ENCODE data around the gene PDE4C. TPM values are rescaled to one million over a fixed set of nuclear protein-coding genes. Genes with fewer than 3 reads are reported as not detected.

Gene PDE4C
- polyA plus RNA-seq, 6 donors from 2014 or later: not detected

DNA sequence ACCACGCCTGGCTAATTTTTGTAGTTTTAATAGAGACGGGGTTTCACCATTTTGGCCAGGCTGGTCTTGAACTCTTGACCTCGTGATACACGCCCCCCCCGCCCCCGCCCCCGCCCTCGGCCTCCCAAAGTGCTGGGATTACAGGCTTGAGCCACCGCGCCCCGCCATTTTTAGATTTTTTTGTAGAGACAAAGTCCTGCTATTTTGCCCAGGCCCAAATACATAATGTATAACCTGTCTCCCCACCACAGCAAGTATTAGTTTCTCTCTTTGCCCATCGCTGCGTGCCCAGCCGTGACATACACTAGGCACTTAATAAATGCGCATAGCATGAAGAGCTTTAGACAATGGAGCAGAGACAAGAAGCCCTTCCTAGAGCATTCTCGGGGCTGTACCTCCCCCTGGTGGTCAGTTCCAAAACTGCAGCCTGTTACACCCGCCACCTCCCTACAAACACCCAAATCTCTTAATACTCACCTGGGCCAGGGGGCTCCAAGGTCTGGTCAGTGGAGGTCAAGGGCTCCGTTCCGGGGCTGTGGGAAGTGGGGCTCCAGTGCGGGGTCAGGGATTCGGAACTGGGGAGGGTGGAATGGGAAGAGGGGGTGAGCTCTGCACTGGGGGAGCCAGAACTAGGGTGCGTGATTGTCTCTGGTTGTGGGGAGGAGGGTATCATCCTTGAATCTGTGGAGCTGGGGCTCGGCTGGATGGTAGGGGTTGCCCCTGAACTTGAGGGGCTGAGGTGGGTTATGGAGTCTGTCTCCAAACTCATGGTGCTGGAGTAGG lies 25.5 kb upstream of the PDE4C start:
- H3K27ac Mint-ChIP-seq: peak overlapping the region in 4 of 6 donors; percentile 1 to 78 (median 46)
- no peaks in the 10 kb centered on the region for H3K9me3 Mint-ChIP-seq
- peaks cover 0 to 23% (median 18%) of the 10 kb centered on the region in 3 donors for H3K27me3 Mint-ChIP-seq
- H3K4me3 Mint-ChIP-seq: peak overlapping the region in 2 of 8 donors; percentile 5 to 71
- peaks cover 30 to 34% (median 30%) of the 10 kb centered on the region in 3 donors for H3K4me1 Mint-ChIP-seq
- peak; percentile 24 to 46 for ATAC-seq (ENCODE audit: low read depth in 2 of 2)
- peak; percentile 75 for DNase-seq
- no peaks in the 10 kb centered on the region for H3K36me3 Mint-ChIP-seq

DNA sequence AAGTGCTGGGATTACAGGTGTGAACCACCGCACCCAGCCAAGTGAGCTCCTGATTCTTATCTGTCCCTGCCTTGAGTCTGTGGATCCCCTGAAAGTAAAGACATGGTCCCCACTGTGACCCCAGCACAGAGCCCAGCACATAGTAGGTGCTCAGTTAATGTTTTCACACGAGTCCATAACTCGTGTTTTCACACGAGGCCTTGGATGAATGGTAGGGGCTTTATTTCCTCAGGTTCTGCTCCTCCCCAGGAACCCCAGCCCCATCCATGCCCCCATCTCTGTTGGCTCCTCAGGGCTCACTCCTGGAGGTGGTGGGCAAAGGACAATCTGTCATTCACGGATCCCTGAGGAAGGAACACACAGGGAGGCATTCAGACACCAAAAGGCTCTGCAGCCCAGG lies 23.6 kb upstream of the PDE4C start:
- Mint-ChIP-seq H3K9me3 (no peaks in the 10 kb centered on the region), H3K4me3 (no peak overlapping the region), H3K4me1 (peaks cover 22 to 25% (median 25%) of the 10 kb centered on the region in 3 donors), H3K27me3 (peaks cover 0 to 27% (median 18%) of the 10 kb centered on the region in 3 donors), H3K36me3 (no peaks in the 10 kb centered on the region), H3K27ac (no peak overlapping the region)
- no peak for ATAC-seq (ENCODE audit: low read depth in 2 of 2)
- DNase-seq: no peak

GRCh38 chr19:18245297-18245696 lies 19.1 kb upstream of the PDE4C start:
- peaks cover 4 to 28% (median 16%) of the 10 kb centered on the region in 3 donors for H3K27me3 Mint-ChIP-seq
- H3K4me1 Mint-ChIP-seq: no peaks in the 10 kb centered on the region
- DNase-seq (no peak), ATAC-seq (ENCODE audit: low read depth in 2 of 2) (no peak)
- no peak overlapping the region for H3K4me3 Mint-ChIP-seq
- H3K27ac Mint-ChIP-seq: no peak overlapping the region
- no peaks in the 10 kb centered on the region for H3K9me3 Mint-ChIP-seq
- H3K36me3 Mint-ChIP-seq: no peaks in the 10 kb centered on the region

GRCh38 chr19:18239303-18239702 lies 13.1 kb upstream of the PDE4C start:
- DNase-seq: no peak
- H3K4me3 Mint-ChIP-seq: no peak overlapping the region
- peaks cover 0 to 4% (median 0%) of the 10 kb centered on the region in 7 donors for H3K9me3 Mint-ChIP-seq
- H3K27me3 Mint-ChIP-seq: peaks cover 20 to 51% (median 42%) of the 10 kb centered on the region in 3 donors
- H3K27ac Mint-ChIP-seq: no peak overlapping the region
- H3K4me1 Mint-ChIP-seq: no peaks in the 10 kb centered on the region
- ATAC-seq (ENCODE audit: low read depth in 2 of 2): no peak
- no peaks in the 10 kb centered on the region for H3K36me3 Mint-ChIP-seq

DNA sequence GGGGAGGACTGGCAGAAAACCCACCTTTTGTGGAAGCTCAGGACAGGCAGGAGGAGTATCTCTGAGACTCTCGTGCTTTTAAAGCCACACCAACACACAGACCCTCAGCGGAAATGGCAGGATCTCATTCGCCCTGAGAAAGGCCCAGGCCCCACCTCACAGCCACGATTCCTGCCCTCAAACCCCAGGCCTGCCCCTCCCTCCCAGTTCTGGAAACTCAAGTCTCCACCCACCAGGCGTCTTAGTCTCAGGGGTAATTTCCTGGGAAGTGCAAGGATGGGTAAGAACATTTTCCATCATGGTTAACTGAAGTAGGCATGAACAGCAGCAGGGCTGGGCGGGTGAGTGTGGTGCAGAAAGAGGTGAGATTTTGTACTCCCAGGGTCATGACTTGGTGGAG lies 8.0 kb upstream of the PDE4C start:
- DNase-seq (no peak), ATAC-seq (ENCODE audit: low read depth in 2 of 2) (no peak)
- H3K4me1 Mint-ChIP-seq: peaks cover 19 to 29% (median 26%) of the 10 kb centered on the region in 3 donors
- peaks cover 0 to 11% of the 10 kb centered on the region in 2 donors for H3K36me3 Mint-ChIP-seq
- peaks cover 2 to 14% (median 8%) of the 10 kb centered on the region in 7 donors for H3K9me3 Mint-ChIP-seq
- H3K27me3 Mint-ChIP-seq: peaks cover 54 to 84% (median 79%) of the 10 kb centered on the region in 3 donors
- no peak overlapping the region for H3K4me3 Mint-ChIP-seq
- H3K27ac Mint-ChIP-seq: no peak overlapping the region

DNA sequence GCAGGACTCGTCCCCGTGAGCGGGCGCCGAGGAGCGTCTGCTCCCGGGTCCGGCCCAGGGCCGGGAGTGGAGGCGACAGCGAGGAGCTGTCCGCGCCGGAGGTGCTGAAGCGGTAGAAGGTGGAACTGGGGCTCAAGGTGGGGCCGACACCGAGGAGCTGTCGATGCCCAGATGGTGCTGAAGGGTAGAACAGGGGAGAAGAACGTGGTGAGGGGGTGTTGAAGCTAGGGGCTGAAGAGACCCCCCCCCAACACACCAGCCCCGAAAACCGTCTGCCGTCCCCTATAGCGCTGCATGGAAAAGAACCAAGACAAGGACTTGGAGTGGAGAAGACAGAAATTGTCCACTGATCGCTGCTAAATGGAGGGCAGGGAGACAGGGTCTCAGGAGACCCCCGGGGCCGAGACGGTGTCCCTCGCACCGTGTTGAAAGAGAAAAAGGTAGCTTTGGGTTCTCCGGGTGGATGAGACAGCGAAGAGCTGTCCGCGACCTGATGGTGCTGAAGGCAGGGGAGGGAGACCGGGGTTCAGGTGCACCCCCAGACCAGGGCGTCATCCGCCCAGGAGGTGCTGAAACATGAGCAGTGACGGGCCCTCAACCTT lies 7.1 kb upstream of the PDE4C start:
- peak; percentile 61 to 69 for ATAC-seq (ENCODE audit: low read depth in 2 of 2)
- Mint-ChIP-seq H3K4me3 (peak overlapping the region in 4 of 8 donors; percentile 6 to 68 (median 32)), H3K4me1 (peaks cover 19 to 29% (median 26%) of the 10 kb centered on the region in 3 donors), H3K27me3 (peaks cover 54 to 81% (median 75%) of the 10 kb centered on the region in 3 donors), H3K36me3 (peaks cover 0 to 11% of the 10 kb centered on the region in 2 donors), H3K9me3 (peaks cover 2 to 14% (median 8%) of the 10 kb centered on the region in 7 donors), H3K27ac (no peak overlapping the region)
- DNase-seq: peak; percentile 50

DNA sequence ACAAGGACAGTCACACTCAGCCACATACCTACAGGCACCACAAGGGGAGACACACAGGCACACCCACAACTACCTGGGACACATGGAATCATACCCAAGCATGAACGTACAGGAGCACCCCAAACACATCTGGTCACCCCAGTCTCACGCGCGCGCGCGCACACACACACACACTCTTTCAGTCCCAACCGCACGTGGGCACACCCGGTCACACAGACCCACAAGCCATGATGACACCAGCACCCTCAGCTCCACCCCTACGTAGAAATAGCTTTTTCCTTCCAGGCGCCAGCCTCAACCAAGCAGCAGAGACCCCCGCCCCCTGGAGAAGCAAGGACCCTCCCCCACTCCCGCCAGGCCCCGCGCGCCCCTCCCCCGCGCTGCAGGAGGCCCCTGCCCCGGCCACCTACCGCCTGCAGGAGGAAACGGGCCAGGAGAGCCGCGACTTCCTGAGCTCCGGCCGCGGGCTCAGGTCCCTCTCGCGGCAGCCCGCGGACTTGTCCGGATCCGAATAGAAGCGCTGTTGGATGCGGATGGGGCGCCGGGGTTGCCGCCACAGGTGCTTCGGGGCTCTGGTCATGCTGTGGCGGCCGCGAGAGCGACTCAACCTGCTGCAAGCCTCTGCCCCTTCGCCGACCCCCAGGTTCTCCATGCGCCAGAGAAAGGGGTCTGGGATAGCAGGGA lies 6.4 kb upstream of the PDE4C start:
- peaks cover 54 to 85% (median 79%) of the 10 kb centered on the region in 3 donors for H3K27me3 Mint-ChIP-seq
- ATAC-seq (ENCODE audit: low read depth in 2 of 2) (peak in 1 of 2 donors; percentile 11), DNase-seq (no peak)
- H3K9me3 Mint-ChIP-seq: peaks cover 2 to 14% (median 8%) of the 10 kb centered on the region in 7 donors
- peaks cover 0 to 11% of the 10 kb centered on the region in 2 donors for H3K36me3 Mint-ChIP-seq
- peak overlapping the region in 2 of 8 donors; percentile 42 to 63 for H3K4me3 Mint-ChIP-seq
- H3K27ac Mint-ChIP-seq: peak overlapping the region in 1 of 6 donors; percentile 88
- H3K4me1 Mint-ChIP-seq: peaks cover 24 to 30% (median 26%) of the 10 kb centered on the region in 3 donors

DNA sequence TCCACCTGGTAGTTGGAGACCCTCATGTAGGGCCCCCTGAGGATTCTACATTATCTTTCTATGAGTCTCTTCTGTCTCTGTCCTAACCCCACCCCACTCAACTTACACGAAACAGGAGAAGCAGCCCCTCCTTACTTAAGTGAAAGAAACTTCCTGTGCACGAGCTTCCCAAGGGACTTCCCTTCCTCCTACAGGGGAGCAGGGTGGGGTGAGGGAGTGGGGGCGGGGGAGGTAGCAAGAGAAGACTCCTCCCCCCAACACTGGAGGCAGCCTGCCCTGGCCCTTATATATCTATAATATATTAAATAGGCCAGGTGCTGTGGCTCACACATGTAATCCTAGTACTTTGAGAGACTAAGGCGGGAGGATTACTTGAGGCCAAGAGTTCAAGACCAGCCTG lies 5.5 kb upstream of the PDE4C start:
- peaks cover 27 to 39% (median 29%) of the 10 kb centered on the region in 3 donors for H3K4me1 Mint-ChIP-seq
- H3K27ac Mint-ChIP-seq: no peak overlapping the region
- no peak for ATAC-seq (ENCODE audit: low read depth in 2 of 2)
- H3K27me3 Mint-ChIP-seq: peaks cover 59 to 90% (median 85%) of the 10 kb centered on the region in 3 donors
- peaks cover 0 to 11% of the 10 kb centered on the region in 2 donors for H3K36me3 Mint-ChIP-seq
- H3K4me3 Mint-ChIP-seq: no peak overlapping the region
- H3K9me3 Mint-ChIP-seq: peaks cover 2 to 14% (median 8%) of the 10 kb centered on the region in 7 donors
- DNase-seq: no peak

DNA sequence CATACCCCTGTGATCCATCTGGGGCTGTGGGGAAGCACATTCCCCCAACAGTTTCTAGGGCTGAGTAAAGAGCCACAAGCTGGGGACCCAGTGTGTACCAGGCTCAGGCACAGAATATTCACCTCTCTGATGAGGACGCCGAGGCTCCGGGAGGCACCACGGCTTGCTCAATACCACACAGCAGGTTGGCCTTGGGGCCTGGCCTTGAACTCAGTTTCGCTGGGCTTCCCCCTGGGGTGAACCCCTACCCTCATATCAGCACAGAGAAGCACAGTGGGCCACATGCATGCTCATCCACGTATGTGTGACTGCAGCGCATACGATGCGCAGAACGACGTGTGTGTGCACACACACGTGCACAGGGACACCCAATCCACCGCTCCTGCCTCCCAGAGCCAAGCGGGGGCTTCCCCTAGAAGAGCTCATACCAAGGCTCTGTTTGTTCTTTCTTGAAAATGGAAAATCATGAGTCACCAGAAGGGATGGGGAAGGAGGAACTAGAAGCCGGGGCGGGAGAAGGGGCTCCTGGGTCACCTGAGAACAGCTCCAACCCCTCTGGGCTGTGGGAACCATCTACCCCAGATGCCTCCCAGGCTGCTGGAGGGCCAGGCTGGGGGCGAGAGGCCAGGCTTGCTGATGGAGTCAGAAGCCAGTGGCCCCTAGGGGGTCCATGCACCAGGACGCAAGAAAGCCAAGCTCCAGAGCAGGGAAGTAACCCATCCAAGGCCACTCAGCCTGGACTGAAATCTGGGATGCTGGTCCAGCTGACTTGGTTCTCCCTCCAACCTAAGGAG lies 4.9 kb upstream of the PDE4C start:
- no peak for DNase-seq
- ATAC-seq (ENCODE audit: low read depth in 2 of 2): no peak
- H3K27ac Mint-ChIP-seq: peak overlapping the region in 1 of 6 donors; percentile 72
- H3K9me3 Mint-ChIP-seq: peaks cover 2 to 14% (median 8%) of the 10 kb centered on the region in 7 donors
- H3K27me3 Mint-ChIP-seq: peaks cover 56 to 87% (median 85%) of the 10 kb centered on the region in 3 donors
- H3K36me3 Mint-ChIP-seq: peaks cover 0 to 11% of the 10 kb centered on the region in 2 donors
- peak overlapping the region in 1 of 8 donors; percentile 39 for H3K4me3 Mint-ChIP-seq
- peaks cover 29 to 42% (median 31%) of the 10 kb centered on the region in 3 donors for H3K4me1 Mint-ChIP-seq

DNA sequence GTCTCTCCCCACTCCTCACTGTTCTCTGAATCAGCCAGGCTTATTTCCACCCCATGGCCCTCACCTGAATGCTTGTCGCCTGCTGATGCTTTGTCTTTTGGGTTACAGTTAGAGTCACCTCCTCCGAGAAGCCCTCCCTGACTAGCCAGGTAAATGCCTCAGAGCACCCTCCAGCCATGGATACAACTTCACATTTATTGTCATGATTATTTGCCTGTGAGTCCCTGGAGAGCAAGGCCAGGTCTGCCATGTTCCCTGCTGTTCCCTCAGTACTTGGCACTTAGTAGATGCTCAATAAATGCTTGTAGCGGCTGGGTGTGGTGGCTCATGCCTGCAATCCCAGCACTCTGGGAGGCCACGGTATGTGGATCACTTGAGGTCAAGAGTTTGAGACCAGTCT lies 3.7 kb upstream of the PDE4C start:
- no peak overlapping the region for H3K27ac Mint-ChIP-seq

GRCh38 chr19:18229474-18229873 lies 3.2 kb upstream of the PDE4C start:
- Mint-ChIP-seq H3K36me3 (peaks cover under 1 to 11% of the 10 kb centered on the region in 2 donors), H3K27me3 (peaks cover 56 to 87% (median 86%) of the 10 kb centered on the region in 3 donors), H3K27ac (no peak overlapping the region), H3K4me3 (no peak overlapping the region), H3K4me1 (peaks cover 38 to 57% (median 44%) of the 10 kb centered on the region in 3 donors), H3K9me3 (peaks cover 2 to 13% (median 8%) of the 10 kb centered on the region in 7 donors)
- no peak for DNase-seq
- no peak for ATAC-seq (ENCODE audit: low read depth in 2 of 2)

More for the DNA sequence above, 3.7 kb upstream of the PDE4C start:
- Mint-ChIP-seq H3K27me3 (peaks cover 53 to 87% (median 85%) of the 10 kb centered on the region in 3 donors), H3K9me3 (peaks cover 2 to 13% (median 8%) of the 10 kb centered on the region in 7 donors), H3K4me3 (peak overlapping the region in 1 of 8 donors; percentile 62), H3K4me1 (peaks cover 34 to 53% (median 40%) of the 10 kb centered on the region in 3 donors), H3K36me3 (peaks cover 0 to 11% of the 10 kb centered on the region in 2 donors)
- ATAC-seq (ENCODE audit: low read depth in 2 of 2): no peak
- DNase-seq: no peak

DNA sequence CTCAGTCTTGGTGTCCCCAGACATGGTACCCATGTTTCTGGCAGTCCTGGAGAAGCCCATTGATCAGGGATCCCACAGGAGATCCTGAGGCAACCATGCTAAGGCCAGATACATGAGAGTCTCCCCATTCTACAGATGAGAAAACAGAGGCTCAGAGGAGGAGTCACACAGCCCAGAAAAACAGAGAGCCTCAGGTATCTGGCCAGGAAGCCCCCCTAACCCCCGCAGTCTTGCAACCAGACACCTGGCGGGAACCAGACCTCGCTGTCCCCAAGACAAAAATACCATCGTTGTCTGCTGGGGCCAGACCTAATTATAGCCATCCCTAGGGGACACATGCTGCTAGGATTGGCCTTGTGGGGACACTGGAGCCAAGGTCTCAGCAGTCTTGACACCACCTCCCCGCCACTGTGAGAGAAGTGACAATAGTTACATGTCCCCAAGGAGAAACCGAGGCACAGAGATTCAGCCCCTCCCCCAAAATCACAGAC lies 1.6 kb upstream of the PDE4C start:
- H3K27ac Mint-ChIP-seq: no peak overlapping the region
- DNase-seq (no peak), ATAC-seq (ENCODE audit: low read depth in 2 of 2) (no peak)
- peaks cover under 1 to 3% of the 10 kb centered on the region in 2 donors for H3K36me3 Mint-ChIP-seq
- peaks cover 0 to 6% (median 4%) of the 10 kb centered on the region in 7 donors for H3K9me3 Mint-ChIP-seq
- peaks cover 36 to 61% (median 43%) of the 10 kb centered on the region in 3 donors for H3K4me1 Mint-ChIP-seq
- peaks cover 57 to 84% (median 81%) of the 10 kb centered on the region in 3 donors for H3K27me3 Mint-ChIP-seq
- H3K4me3 Mint-ChIP-seq: no peak overlapping the region
